Astrocyte (in vitro differentiated cells and primary cell): ENCODE results near the gene SEC22A. TPM values are rescaled to one million over a fixed set of nuclear protein-coding genes. Genes with fewer than 3 reads are reported as not detected.

Experiments
- DNase-seq: peaks from one replicate; pipeline ENCODE4 v3.0.0-alpha.2; 2010; ENCODE audit warnings: low read depth
- FAIRE-seq: peaks from 2 replicates; lab custom pipeline; 2011; peaks lifted over from hg19 to GRCh38; lab: Jason Lieb, UNC
- H2AFZ ChIP-seq: 2 replicates; pipeline ENCODE4 v1.6.0; 2012; ENCODE audit warnings: low read depth, low read length, inconsistent platforms
- H3K27ac ChIP-seq: 2 replicates; pipeline ENCODE4 v1.5.1; 2011; ENCODE audit warnings: low read depth, low read length, inconsistent platforms
- H3K27me3 ChIP-seq: 2 replicates; pipeline ENCODE4 v1.6.0; 2011; ENCODE audit warnings: low read length, inconsistent platforms; ENCODE audit not compliant: insufficient read depth
- H3K36me3 ChIP-seq: 2 replicates; pipeline ENCODE4 v1.5.1; 2011; ENCODE audit warnings: low read length, inconsistent platforms; ENCODE audit not compliant: insufficient read depth
- H3K4me1 ChIP-seq: 2 replicates; pipeline ENCODE4 v1.5.1; 2011; ENCODE audit warnings: low read length, inconsistent platforms; ENCODE audit not compliant: insufficient read depth
- H3K4me2 ChIP-seq: 2 replicates; pipeline ENCODE4 v1.6.0; 2012; ENCODE audit warnings: low read length, inconsistent platforms
- H3K4me3 ChIP-seq: 2 replicates; pipeline ENCODE4 v1.5.1; 2011; ENCODE audit warnings: low read depth, mild to moderate bottlenecking, low read length, inconsistent platforms; ENCODE audit not compliant: insufficient read depth
- H3K79me2 ChIP-seq: 2 replicates; pipeline ENCODE4 v1.6.0; 2012; ENCODE audit warnings: mild to moderate bottlenecking, low read length, inconsistent platforms; ENCODE audit not compliant: insufficient read depth
- H3K9ac ChIP-seq: 2 replicates; pipeline ENCODE4 v1.6.0; 2012; ENCODE audit warnings: mild to moderate bottlenecking, low read length, inconsistent platforms
- H3K9me3 ChIP-seq: 2 replicates; pipeline ENCODE4 v1.5.1; 2012; ENCODE audit warnings: low read depth, mild to moderate bottlenecking, low read length, inconsistent platforms; ENCODE audit not compliant: insufficient read depth
- H4K20me1 ChIP-seq: 2 replicates; pipeline ENCODE4 v1.6.0; 2012; ENCODE audit warnings: low read length, inconsistent platforms; ENCODE audit not compliant: insufficient read depth
- H3K27ac Mint-ChIP-seq: one replicate; pipeline ENCODE4 v1.8.0; 2021; ENCODE audit warnings: mild to moderate bottlenecking, mixed read lengths; ENCODE audit not compliant: unreplicated experiment
- H3K27me3 Mint-ChIP-seq: one replicate; pipeline ENCODE4 v1.8.0; 2021; ENCODE audit warnings: low read depth, mixed read lengths; ENCODE audit not compliant: unreplicated experiment
- H3K36me3 Mint-ChIP-seq: one replicate; pipeline ENCODE4 v1.8.0; 2021; ENCODE audit warnings: low read depth, mixed read lengths; ENCODE audit not compliant: unreplicated experiment
- H3K4me1 Mint-ChIP-seq: one replicate; pipeline ENCODE4 v1.8.0; 2021; ENCODE audit warnings: low read depth, mixed read lengths; ENCODE audit not compliant: unreplicated experiment
- H3K4me3 Mint-ChIP-seq: one replicate; pipeline ENCODE4 v1.8.0; 2021; ENCODE audit warnings: mild to moderate bottlenecking, moderate library complexity, mixed read lengths; ENCODE audit not compliant: unreplicated experiment
- H3K9me3 Mint-ChIP-seq: one replicate; pipeline ENCODE4 v1.8.0; 2021; ENCODE audit warnings: mild to moderate bottlenecking, mixed read lengths; ENCODE audit not compliant: unreplicated experiment
- EZH2 ChIP-seq: IDR thresholded peaks from 2 replicates; pipeline ENCODE4 v1.6.1; 2012; ENCODE audit warnings: mild to moderate bottlenecking, low read length, inconsistent platforms; ENCODE audit not compliant: insufficient read depth
- total RNA-seq: library from RNA; stranded (reverse); gene quantifications from 2 replicates; pipeline ENCODE4 v1.2.1, GENCODE V29; 2021
- TF ChIP-seq, protein P1 (sequence below): IDR thresholded peaks from 2 replicates; pipeline ENCODE4 v1.5.1; 2011; ENCODE audit warnings: low read depth, mild to moderate bottlenecking, inconsistent platforms, low read length, moderate library complexity; ENCODE audit not compliant: insufficient read depth

The SEC22A gene
- total RNA-seq, 1 donor from 2014 or later = 10.9 TPM

DNA sequence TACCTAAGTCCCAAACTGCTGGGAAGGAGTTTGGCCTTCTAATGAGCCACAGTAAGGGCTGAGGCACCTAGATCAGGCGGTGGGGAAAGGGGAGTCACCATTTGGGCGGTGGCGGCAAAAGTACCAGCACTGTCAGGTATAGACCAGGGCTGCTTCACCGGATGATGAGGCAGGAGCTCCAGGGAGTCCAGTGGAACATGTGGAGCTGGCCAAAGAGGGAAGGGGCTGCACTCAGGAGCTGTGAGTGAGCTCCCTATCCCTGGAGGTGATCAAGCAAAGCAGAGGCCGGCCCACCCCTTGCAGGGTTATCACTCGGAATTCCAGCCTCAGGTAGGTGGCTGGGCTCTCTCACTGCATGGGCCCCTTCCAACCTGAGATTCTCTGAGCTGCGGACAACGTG is 108.4 kb downstream of the SEC22A start:
- Histone ChIP-seq H3K9me3 (no peaks in the 10 kb centered on the region), H3K4me1 (no peaks in the 10 kb centered on the region), H3K9ac (no peak overlapping the region), H3K36me3 (no peaks in the 10 kb centered on the region), H3K79me2 (no peaks in the 10 kb centered on the region), H3K27ac (no peak overlapping the region), H2AFZ (no peak overlapping the region), H3K27me3 (peaks cover 28% of the 10 kb centered on the region), H3K4me3 (no peak overlapping the region), H3K4me2 (no peak overlapping the region), H4K20me1 (no peaks in the 10 kb centered on the region)
- Mint-ChIP-seq H3K36me3 (no peaks in the 10 kb centered on the region), H3K27ac (no peak overlapping the region), H3K4me1 (peaks cover 13% of the 10 kb centered on the region), H3K9me3 (peaks cover 4% of the 10 kb centered on the region), H3K27me3 (peaks cover 25% of the 10 kb centered on the region), H3K4me3 (no peak overlapping the region)
- FAIRE-seq (no peak), DNase-seq (no peak)
- TF ChIP-seq, protein P1, sequence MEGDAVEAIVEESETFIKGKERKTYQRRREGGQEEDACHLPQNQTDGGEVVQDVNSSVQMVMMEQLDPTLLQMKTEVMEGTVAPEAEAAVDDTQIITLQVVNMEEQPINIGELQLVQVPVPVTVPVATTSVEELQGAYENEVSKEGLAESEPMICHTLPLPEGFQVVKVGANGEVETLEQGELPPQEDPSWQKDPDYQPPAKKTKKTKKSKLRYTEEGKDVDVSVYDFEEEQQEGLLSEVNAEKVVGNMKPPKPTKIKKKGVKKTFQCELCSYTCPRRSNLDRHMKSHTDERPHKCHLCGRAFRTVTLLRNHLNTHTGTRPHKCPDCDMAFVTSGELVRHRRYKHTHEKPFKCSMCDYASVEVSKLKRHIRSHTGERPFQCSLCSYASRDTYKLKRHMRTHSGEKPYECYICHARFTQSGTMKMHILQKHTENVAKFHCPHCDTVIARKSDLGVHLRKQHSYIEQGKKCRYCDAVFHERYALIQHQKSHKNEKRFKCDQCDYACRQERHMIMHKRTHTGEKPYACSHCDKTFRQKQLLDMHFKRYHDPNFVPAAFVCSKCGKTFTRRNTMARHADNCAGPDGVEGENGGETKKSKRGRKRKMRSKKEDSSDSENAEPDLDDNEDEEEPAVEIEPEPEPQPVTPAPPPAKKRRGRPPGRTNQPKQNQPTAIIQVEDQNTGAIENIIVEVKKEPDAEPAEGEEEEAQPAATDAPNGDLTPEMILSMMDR = no peak
- TF ChIP-seq EZH2 = no peak

DNA sequence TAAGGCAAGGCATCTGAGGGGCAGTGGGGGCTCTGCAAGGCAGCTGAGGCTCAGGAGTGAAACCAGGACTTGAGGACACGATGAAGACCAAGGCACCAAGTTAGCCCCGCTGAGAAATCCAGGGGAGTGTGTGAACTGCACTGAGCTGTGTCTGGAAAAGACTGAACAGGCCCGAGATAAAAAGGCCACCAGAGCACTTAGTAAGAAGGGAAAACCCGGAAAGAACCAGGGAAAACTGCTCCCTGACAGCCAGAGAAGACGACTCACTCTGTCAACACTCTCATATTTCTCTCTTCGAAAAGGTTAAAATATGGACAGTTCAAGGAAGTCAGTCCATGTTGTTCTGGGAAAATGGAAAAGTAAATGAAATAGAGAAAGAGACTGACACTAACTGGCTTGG is 109.0 kb downstream of the SEC22A start:
- TF ChIP-seq, protein P1 = no peak
- TF ChIP-seq EZH2 = no peak
- FAIRE-seq (no peak), DNase-seq (no peak)
- Mint-ChIP-seq H3K4me1 (peaks cover 13% of the 10 kb centered on the region), H3K9me3 (no peaks in the 10 kb centered on the region), H3K27me3 (peaks cover 30% of the 10 kb centered on the region), H3K4me3 (no peak overlapping the region), H3K36me3 (no peaks in the 10 kb centered on the region), H3K27ac (no peak overlapping the region)
- H4K20me1 ChIP-seq = no peaks in the 10 kb centered on the region
- peaks cover 28% of the 10 kb centered on the region for H3K27me3 ChIP-seq
- H3K4me1 ChIP-seq = no peaks in the 10 kb centered on the region
- H3K9me3 ChIP-seq = no peaks in the 10 kb centered on the region
- H3K4me2 ChIP-seq = no peak overlapping the region
- no peaks in the 10 kb centered on the region for H3K79me2 ChIP-seq
- no peak overlapping the region for H3K4me3 ChIP-seq
- H2AFZ ChIP-seq = no peak overlapping the region
- H3K36me3 ChIP-seq = no peaks in the 10 kb centered on the region
- H3K27ac ChIP-seq = no peak overlapping the region
- no peak overlapping the region for H3K9ac ChIP-seq

DNA sequence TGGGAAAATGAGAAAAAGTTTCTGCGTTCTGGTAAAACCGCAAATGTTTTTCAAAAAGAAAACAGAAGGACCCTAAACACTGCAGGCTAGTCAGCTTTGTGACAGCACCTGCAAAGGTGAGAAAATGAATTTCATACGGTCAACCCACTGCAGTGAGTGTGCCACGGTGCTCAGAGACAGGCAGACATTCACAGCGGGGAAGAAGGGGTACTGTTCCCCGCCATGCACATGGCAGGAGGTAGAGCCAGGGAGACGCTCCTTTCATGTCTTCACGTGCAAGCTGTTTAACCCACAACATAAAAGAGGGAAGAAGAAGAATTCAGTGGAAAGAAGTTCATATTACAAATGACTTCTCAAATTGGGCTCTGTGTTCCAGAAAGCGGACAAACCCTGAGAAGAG is 109.5 kb downstream of the SEC22A start:
- Histone ChIP-seq H3K4me1 (no peaks in the 10 kb centered on the region), H3K27me3 (peaks cover 28% of the 10 kb centered on the region), H3K4me2 (no peak overlapping the region), H3K79me2 (no peaks in the 10 kb centered on the region), H3K36me3 (no peaks in the 10 kb centered on the region), H3K9ac (no peak overlapping the region), H3K9me3 (no peaks in the 10 kb centered on the region), H2AFZ (no peak overlapping the region), H3K4me3 (no peak overlapping the region), H4K20me1 (no peaks in the 10 kb centered on the region), H3K27ac (no peak overlapping the region)
- Mint-ChIP-seq H3K36me3 (no peaks in the 10 kb centered on the region), H3K4me1 (peaks cover 13% of the 10 kb centered on the region), H3K9me3 (no peaks in the 10 kb centered on the region), H3K4me3 (no peak overlapping the region), H3K27me3 (peaks cover 31% of the 10 kb centered on the region), H3K27ac (peak overlapping the region; percentile 10)
- TF ChIP-seq EZH2 = no peak
- TF ChIP-seq, protein P1 = no peak
- FAIRE-seq (no peak), DNase-seq (no peak)
